Type B pancreatic cell (in vitro differentiated cells): ENCODE data around the gene RABL3. TPM values are rescaled to one million over a fixed set of nuclear protein-coding genes. Genes with fewer than 3 reads are reported as not detected.

Experiments
- DNase-seq: peaks from one replicate; pipeline ENCODE4 v3.0.0; 2021; ENCODE audit warnings: mixed read lengths; ENCODE audit not compliant: unreplicated experiment; ENCODE audit errors: extremely low spot score
- H3K27ac Mint-ChIP-seq: 2 replicates; pipeline ENCODE4 v1.8.0; 2021; ENCODE audit warnings: mild to moderate bottlenecking, mixed read lengths
- H3K27me3 Mint-ChIP-seq: 2 replicates; pipeline ENCODE4 v1.8.0; 2021; ENCODE audit warnings: mixed read lengths
- H3K36me3 Mint-ChIP-seq: 2 replicates; pipeline ENCODE4 v1.8.0; 2021; ENCODE audit warnings: mixed read lengths
- H3K4me1 Mint-ChIP-seq: one replicate; pipeline ENCODE4 v1.8.0; 2021; ENCODE audit warnings: mixed read lengths; ENCODE audit not compliant: unreplicated experiment
- H3K4me3 Mint-ChIP-seq: 2 replicates; pipeline ENCODE4 v1.8.0; 2021; ENCODE audit warnings: mild to moderate bottlenecking, mixed read lengths
- H3K9me3 Mint-ChIP-seq: 2 replicates; pipeline ENCODE4 v1.8.0; 2021; ENCODE audit warnings: mixed read lengths
- CTCF ChIP-seq: fragments of 200-600 bp; sonication (generic); conservative IDR thresholded peaks from 2 replicates; pipeline ENCODE4 v1.5.0; 2021; ENCODE audit warnings: antibody characterized with exemption, mild to moderate bottlenecking
- total RNA-seq: library from RNA; stranded (reverse); gene quantifications from 2 replicates; pipeline ENCODE4 v1.2.1, GENCODE V29; 2021; ENCODE audit warnings: low replicate concordance

RABL3 gene
- total RNA-seq, 1 donor from 2014 or later, result 15.5 TPM

- Mint-ChIP-seq H3K27me3 (no peaks in the 10 kb centered on the region), H3K36me3 (peaks cover 10% of the 10 kb centered on the region), H3K9me3 (no peaks in the 10 kb centered on the region), H3K27ac (no peak overlapping the region), H3K4me1 (no peaks in the 10 kb centered on the region), H3K4me3 (no peak overlapping the region)
- no peak for TF ChIP-seq CTCF
- DNase-seq, result no peak
Measured at GRCh38 chr3:120688121-120688520, 54.2 kb downstream of the RABL3 start.

GRCh38 chr3:120685411-120685810 lies 56.9 kb downstream of the RABL3 start:
- DNase-seq, result no peak
- H3K27me3 Mint-ChIP-seq, result no peaks in the 10 kb centered on the region
- H3K4me1 Mint-ChIP-seq, result no peaks in the 10 kb centered on the region
- no peak overlapping the region for H3K27ac Mint-ChIP-seq
- no peak for TF ChIP-seq CTCF
- H3K9me3 Mint-ChIP-seq, result no peaks in the 10 kb centered on the region
- H3K36me3 Mint-ChIP-seq, result peaks cover 10% of the 10 kb centered on the region
- H3K4me3 Mint-ChIP-seq, result no peak overlapping the region

- no peak for DNase-seq
- peaks cover 10% of the 10 kb centered on the region for H3K36me3 Mint-ChIP-seq
- no peak overlapping the region for H3K4me3 Mint-ChIP-seq
- no peaks in the 10 kb centered on the region for H3K9me3 Mint-ChIP-seq
- no peaks in the 10 kb centered on the region for H3K27me3 Mint-ChIP-seq
- TF ChIP-seq CTCF, result no peak
- H3K4me1 Mint-ChIP-seq, result no peaks in the 10 kb centered on the region
- H3K27ac Mint-ChIP-seq, result no peak overlapping the region
Measured at GRCh38 chr3:120684896-120685295, 57.4 kb downstream of the RABL3 start.

GRCh38 chr3:120683671-120684301 lies 58.5 kb downstream of the RABL3 start:
- Mint-ChIP-seq H3K9me3 (peaks cover 6% of the 10 kb centered on the region), H3K4me1 (peaks cover 9% of the 10 kb centered on the region), H3K36me3 (peaks cover 5% of the 10 kb centered on the region), H3K4me3 (no peak overlapping the region), H3K27me3 (no peaks in the 10 kb centered on the region), H3K27ac (peak overlapping the region; percentile 9)
- no peak for DNase-seq
- no peak for TF ChIP-seq CTCF

- H3K36me3 Mint-ChIP-seq, result peaks cover 5% of the 10 kb centered on the region
- DNase-seq, result no peak
- no peak overlapping the region for H3K4me3 Mint-ChIP-seq
- TF ChIP-seq CTCF, result no peak
- peaks cover 9% of the 10 kb centered on the region for H3K4me1 Mint-ChIP-seq
- H3K27me3 Mint-ChIP-seq, result no peaks in the 10 kb centered on the region
- H3K9me3 Mint-ChIP-seq, result peaks cover 6% of the 10 kb centered on the region
- no peak overlapping the region for H3K27ac Mint-ChIP-seq
Measured at GRCh38 chr3:120683213-120683612, 59.1 kb downstream of the RABL3 start.
